ENCODE measurements around the gene RAD51B.

DNA sequence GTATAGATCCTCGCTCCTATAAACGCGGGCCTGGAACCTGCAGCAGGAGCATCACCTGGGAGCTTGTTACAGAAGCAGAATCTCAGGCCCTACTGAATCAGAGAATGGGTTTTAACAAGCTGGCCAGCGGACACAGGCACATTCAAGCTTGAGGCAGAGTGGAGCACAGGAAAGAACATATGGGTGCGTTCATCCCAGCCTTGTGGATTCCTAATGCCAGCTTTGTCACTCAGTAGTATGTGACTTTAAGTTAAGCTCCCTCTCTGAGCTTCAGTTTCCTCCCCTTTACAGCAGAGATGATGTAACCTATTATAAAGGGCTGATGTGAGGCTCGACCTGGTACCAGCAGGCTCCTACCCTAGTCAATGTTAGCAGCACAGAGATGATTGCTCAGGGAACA, 768.4 kb downstream of the RAD51B start:
- TF ChIP-seq, protein P1, sequence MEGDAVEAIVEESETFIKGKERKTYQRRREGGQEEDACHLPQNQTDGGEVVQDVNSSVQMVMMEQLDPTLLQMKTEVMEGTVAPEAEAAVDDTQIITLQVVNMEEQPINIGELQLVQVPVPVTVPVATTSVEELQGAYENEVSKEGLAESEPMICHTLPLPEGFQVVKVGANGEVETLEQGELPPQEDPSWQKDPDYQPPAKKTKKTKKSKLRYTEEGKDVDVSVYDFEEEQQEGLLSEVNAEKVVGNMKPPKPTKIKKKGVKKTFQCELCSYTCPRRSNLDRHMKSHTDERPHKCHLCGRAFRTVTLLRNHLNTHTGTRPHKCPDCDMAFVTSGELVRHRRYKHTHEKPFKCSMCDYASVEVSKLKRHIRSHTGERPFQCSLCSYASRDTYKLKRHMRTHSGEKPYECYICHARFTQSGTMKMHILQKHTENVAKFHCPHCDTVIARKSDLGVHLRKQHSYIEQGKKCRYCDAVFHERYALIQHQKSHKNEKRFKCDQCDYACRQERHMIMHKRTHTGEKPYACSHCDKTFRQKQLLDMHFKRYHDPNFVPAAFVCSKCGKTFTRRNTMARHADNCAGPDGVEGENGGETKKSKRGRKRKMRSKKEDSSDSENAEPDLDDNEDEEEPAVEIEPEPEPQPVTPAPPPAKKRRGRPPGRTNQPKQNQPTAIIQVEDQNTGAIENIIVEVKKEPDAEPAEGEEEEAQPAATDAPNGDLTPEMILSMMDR (tag by site-specific recombination; IDR thresholded peaks at IDR 0.05) = no peak
- TF ChIP-seq ZNF140 (tag by site-specific recombination; IDR thresholded peaks at IDR 0.05) (no peak), SP7 (tag by site-specific recombination; IDR thresholded peaks at IDR 0.05) (no peak)

Data from HEK293 (cell line).